Glutamatergic neuron (in vitro differentiated cells): ENCODE measurements around the gene ABITRAM. TPM values are rescaled to one million over a fixed set of nuclear protein-coding genes. Genes with fewer than 3 reads are reported as not detected.
"Not testable (repeated sequence)": the region's sequence is repeated elsewhere in the genome, so short reads cannot be mapped to it uniquely, and the experiment has no call there.

Source experiments
- DNase-seq: peaks from one replicate; pipeline ENCODE4 v3.0.0; 2022
- H3K27ac Mint-ChIP-seq: one replicate; pipeline ENCODE4 v1.8.0; 2020; ENCODE audit warnings: mild to moderate bottlenecking, mixed read lengths, inconsistent platforms; ENCODE audit not compliant: unreplicated experiment
- H3K27me3 Mint-ChIP-seq: one replicate; pipeline ENCODE4 v1.8.0; 2020; ENCODE audit warnings: mild to moderate bottlenecking, moderate library complexity, mixed read lengths, inconsistent platforms; ENCODE audit not compliant: unreplicated experiment
- H3K36me3 Mint-ChIP-seq: one replicate; pipeline ENCODE4 v1.8.0; 2020; ENCODE audit warnings: mild to moderate bottlenecking, mixed read lengths, inconsistent platforms; ENCODE audit not compliant: unreplicated experiment
- H3K4me1 Mint-ChIP-seq: one replicate; pipeline ENCODE4 v1.8.0; 2020; ENCODE audit warnings: mild to moderate bottlenecking, low read depth, mixed read lengths, inconsistent platforms; ENCODE audit not compliant: unreplicated experiment
- H3K4me3 Mint-ChIP-seq: one replicate; pipeline ENCODE4 v1.8.0; 2020; ENCODE audit warnings: mild to moderate bottlenecking, mixed read lengths, inconsistent platforms; ENCODE audit not compliant: unreplicated experiment
- H3K9me3 Mint-ChIP-seq: one replicate; pipeline ENCODE4 v1.8.0; 2020; ENCODE audit warnings: mild to moderate bottlenecking, moderate library complexity, mixed read lengths, inconsistent platforms; ENCODE audit not compliant: unreplicated experiment
- total RNA-seq: library from RNA; stranded (reverse); fragmentation: NEBNext Ultra II Directional; extraction: Animal tissue kit (Norgen Biotek cat#: 25700); gene quantifications from one replicate; pipeline ENCODE4 v1.2.1, GENCODE V29; 2021; ENCODE audit not compliant: unreplicated experiment
- TF ChIP-seq, protein P1 (sequence below): fragments of 200-600 bp; sonication (generic); IDR thresholded peaks from one replicate; pipeline ENCODE4 v1.5.0; 2021; ENCODE audit not compliant: partially characterized antibody, unreplicated experiment

ABITRAM gene
- total RNA-seq, 1 donor from 2014 or later = 5.5 TPM

DNA sequence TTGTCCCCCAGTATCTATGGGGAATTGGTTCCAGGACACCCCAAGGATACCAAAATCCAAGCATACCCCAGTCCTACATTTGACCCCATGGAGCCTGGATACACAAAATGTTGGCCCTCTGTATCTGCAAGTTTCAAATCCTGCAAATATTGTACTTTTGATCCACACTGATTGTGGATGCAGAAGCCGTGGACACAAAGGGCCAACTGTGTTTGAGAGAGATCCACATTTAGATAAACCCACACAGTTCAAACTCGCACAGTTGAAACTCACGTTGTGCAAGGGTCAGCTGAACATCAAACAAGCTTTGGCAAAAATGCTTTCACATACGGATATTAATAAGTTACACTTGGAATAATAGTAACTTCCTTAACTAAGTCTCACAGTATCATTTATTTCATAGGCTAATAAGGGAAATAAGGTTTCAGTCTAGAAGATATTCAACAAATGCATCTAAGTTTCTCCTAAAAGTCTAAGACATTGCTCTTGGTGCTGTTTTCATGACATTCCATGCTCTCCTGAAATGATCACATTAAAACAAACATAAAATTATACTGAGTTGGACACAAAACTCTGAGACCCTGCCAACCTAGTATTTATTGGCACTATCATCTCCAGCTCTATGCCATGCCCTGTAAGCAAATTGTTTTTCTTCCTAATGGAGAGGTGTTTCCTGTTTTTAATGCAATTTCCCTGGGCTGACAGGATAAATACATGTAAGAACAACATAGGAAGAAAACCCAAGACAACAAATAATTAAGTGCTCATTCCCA, 39.8 kb upstream of the ABITRAM start:
- H3K4me1 Mint-ChIP-seq = no peaks in the 10 kb centered on the region
- no peak for DNase-seq
- peaks cover 2% of the 10 kb centered on the region for H3K27me3 Mint-ChIP-seq
- no peaks in the 10 kb centered on the region for H3K36me3 Mint-ChIP-seq
- H3K27ac Mint-ChIP-seq = no peak overlapping the region
- H3K4me3 Mint-ChIP-seq = no peak overlapping the region
- H3K9me3 Mint-ChIP-seq = no peaks in the 10 kb centered on the region
- TF ChIP-seq, protein P1, sequence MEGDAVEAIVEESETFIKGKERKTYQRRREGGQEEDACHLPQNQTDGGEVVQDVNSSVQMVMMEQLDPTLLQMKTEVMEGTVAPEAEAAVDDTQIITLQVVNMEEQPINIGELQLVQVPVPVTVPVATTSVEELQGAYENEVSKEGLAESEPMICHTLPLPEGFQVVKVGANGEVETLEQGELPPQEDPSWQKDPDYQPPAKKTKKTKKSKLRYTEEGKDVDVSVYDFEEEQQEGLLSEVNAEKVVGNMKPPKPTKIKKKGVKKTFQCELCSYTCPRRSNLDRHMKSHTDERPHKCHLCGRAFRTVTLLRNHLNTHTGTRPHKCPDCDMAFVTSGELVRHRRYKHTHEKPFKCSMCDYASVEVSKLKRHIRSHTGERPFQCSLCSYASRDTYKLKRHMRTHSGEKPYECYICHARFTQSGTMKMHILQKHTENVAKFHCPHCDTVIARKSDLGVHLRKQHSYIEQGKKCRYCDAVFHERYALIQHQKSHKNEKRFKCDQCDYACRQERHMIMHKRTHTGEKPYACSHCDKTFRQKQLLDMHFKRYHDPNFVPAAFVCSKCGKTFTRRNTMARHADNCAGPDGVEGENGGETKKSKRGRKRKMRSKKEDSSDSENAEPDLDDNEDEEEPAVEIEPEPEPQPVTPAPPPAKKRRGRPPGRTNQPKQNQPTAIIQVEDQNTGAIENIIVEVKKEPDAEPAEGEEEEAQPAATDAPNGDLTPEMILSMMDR = no peak

DNA sequence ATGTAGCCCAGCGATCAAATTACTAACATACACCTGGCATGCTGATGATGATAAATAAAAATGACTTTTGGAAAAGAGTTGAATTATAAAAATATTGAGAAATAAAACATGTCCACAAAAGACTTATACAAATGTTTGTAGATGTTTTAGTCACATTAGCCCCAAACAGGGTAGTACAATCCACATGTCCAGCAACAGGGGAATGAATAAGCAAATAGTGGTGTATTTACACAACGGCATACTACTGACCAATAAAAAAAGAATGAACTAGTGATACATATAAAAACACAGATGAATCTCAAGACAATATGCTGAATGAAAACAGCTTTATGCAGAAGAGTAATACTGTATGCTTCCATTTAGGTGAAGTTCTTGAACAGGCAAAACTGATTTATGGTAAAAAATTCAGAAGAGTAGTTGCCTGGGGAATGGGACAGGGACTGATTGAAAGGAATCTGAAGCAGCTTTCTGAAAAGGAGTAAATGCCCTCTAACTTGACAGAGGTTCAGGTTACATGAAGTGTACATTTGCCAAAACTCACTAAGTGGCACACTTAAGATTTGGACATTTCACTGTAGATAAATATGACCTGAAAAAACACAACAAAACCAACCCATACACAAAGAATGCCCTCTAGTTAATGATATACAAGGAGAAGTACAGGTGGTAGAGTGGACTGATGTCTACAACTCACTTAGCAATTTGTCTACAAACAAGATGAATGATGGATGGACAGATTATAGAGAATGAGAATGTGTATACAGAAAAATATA, 36.7 kb upstream of the ABITRAM start:
- no peaks in the 10 kb centered on the region for H3K36me3 Mint-ChIP-seq
- no peaks in the 10 kb centered on the region for H3K9me3 Mint-ChIP-seq
- DNase-seq = no peak
- no peaks in the 10 kb centered on the region for H3K4me1 Mint-ChIP-seq
- H3K27ac Mint-ChIP-seq = no peak overlapping the region
- no peak overlapping the region for H3K4me3 Mint-ChIP-seq
- peaks cover 2% of the 10 kb centered on the region for H3K27me3 Mint-ChIP-seq
- TF ChIP-seq, protein P1 = no peak

DNA sequence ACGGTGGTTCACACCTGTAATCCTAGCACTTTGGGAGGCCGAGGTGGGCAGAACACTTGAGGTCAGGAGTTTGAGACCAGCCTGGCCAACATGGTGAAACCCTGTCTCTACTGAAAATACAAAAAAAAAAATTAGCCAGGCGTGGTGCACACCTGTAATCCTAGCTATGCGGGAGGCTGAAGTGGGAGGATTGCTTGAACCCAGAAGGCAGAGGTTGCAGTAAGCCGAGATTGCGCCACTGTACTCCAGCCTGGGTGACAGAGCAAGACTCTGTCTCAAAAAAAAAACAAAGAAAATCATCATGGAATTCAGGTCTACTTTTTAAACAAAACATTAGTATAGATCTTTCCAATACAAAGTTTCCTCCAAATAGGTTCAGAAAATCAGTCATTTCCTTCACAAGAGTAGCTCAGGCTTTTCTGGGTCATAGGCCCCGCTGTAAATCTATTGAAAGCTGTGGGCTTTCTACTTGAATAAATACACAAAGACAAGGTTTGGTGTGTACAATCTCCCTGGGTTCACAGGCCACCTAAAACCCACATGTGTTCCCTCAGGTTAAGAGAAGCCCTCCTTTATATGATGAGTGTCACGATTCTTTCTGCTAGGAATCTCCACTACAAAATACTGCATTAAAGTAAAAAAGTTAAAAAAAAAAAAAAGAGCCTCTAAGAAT, 35.0 kb upstream of the ABITRAM start:
- not testable (repeated sequence) for H3K27ac Mint-ChIP-seq, DNase-seq, H3K36me3 Mint-ChIP-seq, H3K4me3 Mint-ChIP-seq, H3K9me3 Mint-ChIP-seq, H3K4me1 Mint-ChIP-seq, H3K27me3 Mint-ChIP-seq

DNA sequence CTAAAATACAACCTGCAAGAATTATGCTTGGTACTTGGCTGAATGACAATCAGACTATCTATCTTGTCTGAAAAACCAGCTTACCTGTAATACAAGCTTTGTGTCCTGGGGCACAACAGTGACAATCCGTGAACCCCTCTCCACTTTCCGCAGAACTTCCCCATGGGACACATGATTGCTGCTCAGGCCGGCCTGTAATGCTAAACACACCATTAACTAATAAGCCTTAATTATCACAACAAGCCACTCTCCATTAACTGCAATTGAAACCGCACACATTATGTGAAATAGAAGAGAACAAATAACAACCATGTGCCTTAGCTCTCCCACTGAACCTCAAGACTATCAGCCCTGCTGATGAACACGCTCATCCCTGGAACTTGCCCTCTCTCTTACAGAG, 34.0 kb upstream of the ABITRAM start:
- DNase-seq = peak; percentile 24
- Mint-ChIP-seq H3K27me3 (peaks cover 2% of the 10 kb centered on the region), H3K4me3 (no peak overlapping the region)

DNA sequence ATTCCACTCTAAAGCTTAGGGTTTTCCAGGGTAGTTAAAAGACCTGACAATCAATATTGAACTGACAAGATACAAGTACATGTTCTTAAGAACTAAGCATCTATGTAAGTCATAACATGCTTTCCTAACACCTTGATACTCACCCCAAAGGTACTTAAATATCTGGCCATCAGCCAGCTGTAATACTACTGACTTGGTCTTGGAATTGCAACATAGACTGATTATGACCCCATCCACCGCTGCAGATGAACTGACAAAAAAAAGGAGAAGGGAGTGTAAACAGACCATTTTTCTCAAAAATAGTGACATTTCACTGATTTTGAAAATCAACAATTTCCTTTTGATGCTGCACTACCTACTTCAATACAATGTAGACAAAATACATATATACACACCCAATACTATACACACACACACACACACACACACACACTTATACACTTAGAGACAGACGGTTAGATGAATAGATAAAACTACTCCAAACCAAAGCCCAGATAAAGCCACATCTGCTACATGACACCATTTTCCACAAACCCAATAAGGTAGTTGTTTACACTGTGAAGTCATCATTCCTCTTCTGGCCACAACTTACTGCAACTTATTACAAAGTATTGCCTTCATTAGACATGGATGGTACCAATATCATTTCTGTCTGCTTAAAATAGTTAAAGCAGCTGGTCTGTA, 30.6 kb upstream of the ABITRAM start:
- Mint-ChIP-seq H3K27ac (no peak overlapping the region), H3K9me3 (no peaks in the 10 kb centered on the region), H3K4me3 (no peak overlapping the region), H3K27me3 (no peaks in the 10 kb centered on the region), H3K36me3 (no peaks in the 10 kb centered on the region), H3K4me1 (no peaks in the 10 kb centered on the region)
- DNase-seq = no peak
- TF ChIP-seq, protein P1 = no peak

More for the DNA sequence above, 34.0 kb upstream of the ABITRAM start:
- Mint-ChIP-seq H3K36me3 (no peaks in the 10 kb centered on the region), H3K27ac (no peak overlapping the region), H3K9me3 (no peaks in the 10 kb centered on the region), H3K4me1 (no peaks in the 10 kb centered on the region)
- TF ChIP-seq, protein P1 = no peak
